ENCODE data around the gene OGA.

Gene OGA

DNA sequence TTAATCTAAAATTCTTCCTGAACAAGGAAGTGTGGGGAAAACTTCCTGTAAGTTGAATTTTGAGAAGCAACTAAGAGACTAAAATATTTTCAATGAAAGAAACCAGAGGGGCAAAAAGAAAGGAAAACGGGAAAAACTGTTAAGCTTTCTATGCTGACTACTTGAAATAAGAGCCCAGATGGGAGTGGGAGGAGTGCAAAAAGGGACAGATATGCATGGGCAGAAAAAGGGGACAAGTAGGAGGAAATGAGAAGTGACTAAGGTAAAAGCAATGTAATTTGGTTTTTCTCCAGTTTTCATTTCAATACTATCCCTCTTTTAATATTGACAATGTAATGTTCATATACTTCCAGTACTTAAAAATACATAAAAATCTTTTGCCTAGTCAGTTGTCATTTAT is 11.1 kb downstream of the OGA start:
- H3K36me3 ChIP-seq (ENCODE audit: control insufficient read depth, low read length) = peaks cover 85% of the 10 kb centered on the region
- H3K27ac ChIP-seq (ENCODE audit: low read depth, low read length) = no peak overlapping the region
- peaks cover under 1% of the 10 kb centered on the region; the same call in 1 of the 2 replicates for H4K20me1 ChIP-seq (ENCODE audit: control insufficient read depth, insufficient read depth, low read depth, low read length)
- H3K4me3 ChIP-seq (ENCODE audit: low read length) = no peak overlapping the region
- H3K4me1 ChIP-seq (ENCODE audit: control insufficient read depth, low read length) = no peaks in the 10 kb centered on the region
- no peaks in the 10 kb centered on the region for H3K9me2 ChIP-seq (replicated peaks; ENCODE audit: control insufficient read depth, low read length)
- H3K79me2 ChIP-seq (ENCODE audit: control insufficient read depth, low read length) = peaks cover 50% of the 10 kb centered on the region
- peaks cover 8% of the 10 kb centered on the region for H3F3A ChIP-seq (ENCODE audit: control insufficient read depth, insufficient read depth)
- H3K9me3 ChIP-seq (ENCODE audit: control insufficient read depth, insufficient read depth, low read length) = no peaks in the 10 kb centered on the region
- H3K27me3 ChIP-seq (ENCODE audit: control insufficient read depth, low read length) = no peaks in the 10 kb centered on the region
- H3K4me2 ChIP-seq (ENCODE audit: low read length) = no peak overlapping the region
- TF ChIP-seq, protein P1, sequence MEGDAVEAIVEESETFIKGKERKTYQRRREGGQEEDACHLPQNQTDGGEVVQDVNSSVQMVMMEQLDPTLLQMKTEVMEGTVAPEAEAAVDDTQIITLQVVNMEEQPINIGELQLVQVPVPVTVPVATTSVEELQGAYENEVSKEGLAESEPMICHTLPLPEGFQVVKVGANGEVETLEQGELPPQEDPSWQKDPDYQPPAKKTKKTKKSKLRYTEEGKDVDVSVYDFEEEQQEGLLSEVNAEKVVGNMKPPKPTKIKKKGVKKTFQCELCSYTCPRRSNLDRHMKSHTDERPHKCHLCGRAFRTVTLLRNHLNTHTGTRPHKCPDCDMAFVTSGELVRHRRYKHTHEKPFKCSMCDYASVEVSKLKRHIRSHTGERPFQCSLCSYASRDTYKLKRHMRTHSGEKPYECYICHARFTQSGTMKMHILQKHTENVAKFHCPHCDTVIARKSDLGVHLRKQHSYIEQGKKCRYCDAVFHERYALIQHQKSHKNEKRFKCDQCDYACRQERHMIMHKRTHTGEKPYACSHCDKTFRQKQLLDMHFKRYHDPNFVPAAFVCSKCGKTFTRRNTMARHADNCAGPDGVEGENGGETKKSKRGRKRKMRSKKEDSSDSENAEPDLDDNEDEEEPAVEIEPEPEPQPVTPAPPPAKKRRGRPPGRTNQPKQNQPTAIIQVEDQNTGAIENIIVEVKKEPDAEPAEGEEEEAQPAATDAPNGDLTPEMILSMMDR (IDR thresholded peaks at IDR 0.05; ENCODE audit: low read depth, low read length, poor library complexity, severe bottlenecking) = no peak
- TF ChIP-seq EZH2phosphoT487 (IDR thresholded peaks at IDR 0.05; ENCODE audit: borderline replicate concordance, low read length) = no peak

DNA sequence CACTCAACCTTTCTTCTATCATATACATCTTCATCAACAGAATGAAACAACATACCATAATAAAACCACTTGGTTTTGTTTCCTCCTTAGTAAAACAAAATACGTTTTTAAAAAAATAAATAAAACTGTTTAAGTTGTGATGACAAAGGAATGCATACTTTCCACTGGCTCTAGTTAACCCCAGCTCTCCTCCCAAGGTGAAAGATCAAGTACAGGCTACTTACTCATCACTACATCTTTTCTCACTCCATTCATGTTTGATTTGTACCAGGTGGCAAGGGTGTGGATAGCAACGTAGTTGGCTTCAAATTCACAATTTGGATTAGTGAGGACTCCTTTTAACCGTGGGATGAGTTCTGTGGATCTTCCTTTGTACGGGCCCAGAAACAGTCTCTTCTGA is 14.7 kb downstream of the OGA start:
- Histone ChIP-seq H3K4me2 (ENCODE audit: low read length) (no peak overlapping the region), H4K20me1 (ENCODE audit: control insufficient read depth, insufficient read depth, low read depth, low read length) (no peaks in the 10 kb centered on the region), H3K27me3 (ENCODE audit: control insufficient read depth, low read length) (no peaks in the 10 kb centered on the region), H3K27ac (ENCODE audit: low read depth, low read length) (no peak overlapping the region), H3F3A (ENCODE audit: control insufficient read depth, insufficient read depth) (peaks cover 8% of the 10 kb centered on the region), H3K9me2 (replicated peaks; ENCODE audit: control insufficient read depth, low read length) (no peaks in the 10 kb centered on the region), H3K36me3 (ENCODE audit: control insufficient read depth, low read length) (peaks cover 88% of the 10 kb centered on the region), H3K4me1 (ENCODE audit: control insufficient read depth, low read length) (no peaks in the 10 kb centered on the region), H3K79me2 (ENCODE audit: control insufficient read depth, low read length) (peaks cover 41% of the 10 kb centered on the region), H3K4me3 (ENCODE audit: low read length) (no peak overlapping the region), H3K9me3 (ENCODE audit: control insufficient read depth, insufficient read depth, low read length) (no peaks in the 10 kb centered on the region)
- TF ChIP-seq, protein P1 (IDR thresholded peaks at IDR 0.05; ENCODE audit: low read depth, low read length, poor library complexity, severe bottlenecking) = no peak

DNA sequence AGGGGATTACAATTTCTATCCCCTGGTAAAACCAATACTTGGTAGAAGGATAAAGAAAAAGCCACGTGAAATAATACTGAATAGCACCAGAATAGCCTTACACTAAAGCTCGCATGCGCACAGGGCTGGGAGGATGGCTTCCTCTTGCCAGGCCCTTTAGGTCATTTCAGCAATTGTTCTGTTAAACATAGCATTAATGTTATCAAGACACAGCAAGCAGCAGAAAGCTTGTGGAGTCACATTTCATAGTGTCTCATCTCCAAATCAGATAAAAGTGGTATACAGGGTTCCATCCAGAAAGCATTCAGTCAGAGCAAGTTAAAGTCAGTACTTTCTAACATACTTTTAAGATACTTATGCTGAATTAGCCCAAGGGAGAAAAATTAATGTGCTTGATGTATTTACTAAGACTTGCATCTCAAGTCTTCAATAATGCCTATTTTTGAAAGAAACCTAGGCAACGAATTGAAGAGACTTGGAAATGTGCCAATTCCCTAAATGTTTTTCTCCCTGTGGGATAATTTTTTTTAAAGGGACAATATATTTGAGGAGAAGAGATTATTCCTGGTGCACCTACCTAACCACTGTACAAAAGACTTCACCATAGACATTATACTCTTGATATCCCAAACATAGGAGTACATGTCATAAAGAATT is 20.7 kb downstream of the OGA start:
- Histone ChIP-seq H3K79me2 (ENCODE audit: control insufficient read depth, low read length) (peaks cover 43% of the 10 kb centered on the region), H4K20me1 (ENCODE audit: control insufficient read depth, insufficient read depth, low read depth, low read length) (peaks cover 3% of the 10 kb centered on the region; the same call in 1 of the 2 replicates), H3K4me2 (ENCODE audit: low read length) (no peak overlapping the region), H3F3A (ENCODE audit: control insufficient read depth, insufficient read depth) (peaks cover 4% of the 10 kb centered on the region; the same call in 1 of the 2 replicates), H3K27me3 (ENCODE audit: control insufficient read depth, low read length) (no peaks in the 10 kb centered on the region), H3K9me2 (replicated peaks; ENCODE audit: control insufficient read depth, low read length) (no peaks in the 10 kb centered on the region), H3K9me3 (ENCODE audit: control insufficient read depth, insufficient read depth, low read length) (no peaks in the 10 kb centered on the region), H3K36me3 (ENCODE audit: control insufficient read depth, low read length) (peaks cover 94% of the 10 kb centered on the region), H3K4me3 (ENCODE audit: low read length) (no peak overlapping the region), H3K4me1 (ENCODE audit: control insufficient read depth, low read length) (no peaks in the 10 kb centered on the region), H3K27ac (ENCODE audit: low read depth, low read length) (no peak overlapping the region)
- TF ChIP-seq, protein P1 (IDR thresholded peaks at IDR 0.05; ENCODE audit: low read depth, low read length, poor library complexity, severe bottlenecking) = no peak
- TF ChIP-seq EZH2phosphoT487 (IDR thresholded peaks at IDR 0.05; ENCODE audit: borderline replicate concordance, low read length) = no peak

Data from DOHH2 (cell line).